Stimulated activated CD8-positive, alpha-beta memory T cell treated with anti-CD3 and anti-CD28 coated beads, Interleukin-7, amount 100 ng/mL, for 4 hours (primary cell): ENCODE results near the gene BCL2L15.
"Not testable (repeated sequence)": the region's sequence is repeated elsewhere in the genome, so short reads cannot be mapped to it uniquely, and the experiment has no call there.

Source experiments
- DNase-seq, 2 donors: peaks; one replicate each; pipeline ENCODE4 v3.0.0-alpha.2; 2020; ENCODE audit warnings: low read depth in 2 of 2

BCL2L15 gene

GRCh38 chr1:113871597-113872113, 15.7 kb downstream of the BCL2L15 start, which contains the start of gene PTPN22:
Gene PTPN22 (minus strand): TSS chr1:113871712.
- DNase-seq, result peak; percentile 75 to 81

DNA sequence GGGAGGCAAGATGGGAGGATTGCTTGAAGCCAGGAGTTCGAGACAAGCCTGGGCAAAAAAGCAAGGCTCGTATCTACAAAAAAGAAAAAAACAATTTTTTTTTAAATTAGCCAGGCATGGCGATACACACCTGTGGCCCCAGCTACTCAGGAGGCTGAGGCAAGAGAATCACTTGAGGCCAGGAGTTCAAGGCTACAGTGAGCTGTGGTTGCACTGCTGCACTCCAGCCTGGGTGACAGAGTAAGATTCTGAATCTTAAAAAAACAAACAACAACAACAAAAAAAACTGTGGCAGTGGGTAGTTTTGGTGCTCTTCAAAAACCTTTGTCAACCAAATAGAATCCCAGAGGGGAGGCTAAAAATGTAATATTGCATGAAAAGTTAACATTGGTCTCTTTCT, 16.6 kb downstream of the BCL2L15 start:
- no peak for DNase-seq

DNA sequence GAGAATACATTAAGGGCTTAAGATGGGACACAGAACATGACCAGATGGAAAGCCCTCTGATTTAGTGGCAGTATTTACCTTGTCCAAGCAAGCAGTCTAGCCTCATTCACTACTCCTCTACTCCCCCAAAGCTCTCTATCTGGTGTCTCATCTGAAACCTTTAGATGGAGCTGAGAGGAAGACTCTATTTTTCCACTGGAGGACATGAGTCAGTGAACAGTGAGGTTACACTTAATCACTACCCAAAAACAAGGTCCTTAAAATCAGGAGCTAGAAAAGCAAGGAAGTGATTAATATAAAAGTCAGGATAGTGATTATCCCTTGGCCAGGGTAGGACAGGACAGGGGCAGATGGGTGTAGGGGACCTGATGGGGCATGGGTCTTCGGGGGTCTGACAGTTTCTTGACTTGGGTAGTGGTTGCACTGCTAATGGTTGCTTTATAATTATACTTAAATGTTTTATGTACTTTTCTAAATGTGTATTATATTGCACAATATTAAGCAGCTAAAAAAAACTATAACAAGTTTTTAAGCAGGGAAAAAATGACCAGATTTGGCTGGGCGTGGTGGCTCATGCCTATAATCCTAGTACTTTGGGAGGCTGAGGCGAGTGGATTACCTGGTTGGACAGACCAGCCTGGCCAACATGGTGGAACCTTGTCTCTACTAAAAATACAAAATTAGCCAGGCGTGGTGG, 18.8 kb downstream of the BCL2L15 start:
- DNase-seq, result no peak

GRCh38 chr1:113861641-113862040, 25.7 kb downstream of the BCL2L15 start:
- no peak for DNase-seq

DNA sequence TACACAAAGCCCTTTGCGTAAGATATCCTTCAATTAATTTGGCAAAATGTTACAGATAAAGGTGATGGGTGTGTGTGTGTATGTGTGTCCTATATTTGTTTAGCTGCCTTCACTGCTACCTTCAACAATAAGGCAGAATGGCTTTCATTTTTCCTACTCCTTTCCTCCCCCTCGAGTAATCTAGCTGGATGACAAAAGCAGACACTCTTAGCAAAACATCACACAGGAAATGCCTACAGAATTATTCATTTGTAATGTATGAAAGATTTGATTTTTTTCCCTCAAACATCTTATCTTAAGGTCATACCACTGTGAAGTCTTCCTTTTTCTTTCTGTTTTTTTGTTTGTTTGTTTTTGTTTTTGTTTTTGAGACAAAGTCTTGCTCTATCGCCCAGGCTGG, 26.5 kb downstream of the BCL2L15 start:
- DNase-seq, result no peak

DNA sequence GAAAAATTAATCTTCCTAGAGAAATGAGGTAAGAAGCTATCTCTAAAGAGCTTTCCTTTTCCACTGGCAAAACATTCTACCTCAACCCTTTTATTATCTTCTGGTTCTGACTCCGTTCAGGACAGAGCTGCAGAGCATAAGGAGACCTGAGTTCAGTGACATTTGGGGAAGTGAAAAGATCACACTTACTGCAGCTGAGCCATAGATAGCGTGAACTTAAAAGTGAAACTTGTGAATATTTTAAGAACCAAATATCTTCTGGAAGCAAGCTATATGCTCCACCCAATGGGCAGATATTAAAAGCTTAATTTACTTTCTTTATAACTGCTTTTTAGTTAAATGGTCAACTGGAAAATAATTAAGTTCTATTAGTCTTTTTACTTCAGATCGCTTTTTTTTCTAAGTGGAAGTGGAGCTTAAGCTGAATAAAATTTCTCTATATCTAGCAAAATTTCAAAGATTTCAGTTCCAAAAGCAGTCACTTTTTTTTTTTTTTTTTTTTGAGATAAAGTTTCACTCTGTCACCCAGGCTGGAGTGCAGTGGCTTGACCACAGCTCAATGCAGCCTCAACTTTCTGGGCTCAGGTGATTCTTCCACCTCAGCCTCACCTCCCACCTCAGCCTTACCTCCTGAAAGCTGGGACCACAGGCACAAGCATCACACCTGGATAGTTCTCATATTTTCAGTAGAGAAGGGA, 27.8 kb downstream of the BCL2L15 start:
- no peak for DNase-seq

DNA sequence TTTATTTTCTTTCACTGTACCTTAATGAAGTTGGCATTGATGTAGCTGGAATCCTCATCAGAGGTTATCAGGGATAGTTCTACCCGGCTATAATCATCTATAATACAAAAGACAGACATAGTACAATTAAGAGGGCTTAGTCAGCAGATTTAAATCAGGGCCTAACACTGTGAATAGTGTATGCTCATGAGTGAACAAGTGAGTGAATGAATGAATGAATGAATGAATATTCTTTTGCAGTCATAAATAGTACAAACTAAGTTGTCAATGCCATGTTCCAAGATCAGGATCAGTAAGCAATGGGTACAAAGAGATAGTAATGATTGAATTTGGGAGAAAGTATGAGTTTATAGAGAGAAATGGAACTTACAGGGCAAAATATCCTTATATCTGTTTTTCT, 28.4 kb downstream of the BCL2L15 start:
- no peak for DNase-seq

GRCh38 chr1:113858418-113858817, 29.0 kb downstream of the BCL2L15 start:
- DNase-seq, result no peak

DNA sequence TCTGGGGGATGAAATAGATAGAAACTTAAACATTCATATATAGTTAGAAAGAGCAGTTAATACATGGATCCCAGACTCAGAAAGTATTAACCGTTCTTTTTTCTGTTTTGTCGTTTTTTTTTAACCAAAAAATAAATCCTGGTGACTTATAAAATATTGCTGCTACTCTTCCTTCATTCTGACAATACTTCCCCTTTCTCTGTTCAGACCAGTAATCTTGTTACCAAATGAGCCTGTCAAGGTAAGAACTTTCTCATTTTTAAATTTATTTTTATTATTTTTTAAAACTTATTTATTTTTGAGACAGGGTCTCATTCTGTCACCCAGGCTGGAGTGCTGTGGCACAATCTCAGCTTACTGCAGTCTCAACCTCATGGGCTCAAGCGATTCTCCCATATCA, 29.6 kb downstream of the BCL2L15 start:
- DNase-seq, result no peak

DNA sequence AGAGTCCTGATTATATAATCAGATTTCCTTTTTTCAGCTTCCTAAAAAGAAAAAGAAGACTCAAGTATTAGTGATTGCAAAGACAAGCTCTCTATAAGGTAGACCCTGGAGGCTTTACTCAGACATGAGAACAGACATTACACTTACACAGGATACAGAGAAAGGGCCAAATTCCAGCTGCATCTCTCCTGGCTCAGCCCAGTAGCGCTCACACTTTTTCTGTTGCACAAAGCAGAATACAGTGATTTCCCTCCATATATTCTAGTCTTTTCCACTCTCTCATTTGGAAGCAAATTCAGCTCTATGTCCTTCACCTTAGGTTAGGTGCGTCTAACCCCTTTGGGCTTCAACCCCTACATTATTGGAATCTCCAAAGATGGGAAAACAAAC, 31.0 kb downstream of the BCL2L15 start:
- DNase-seq, result no peak

DNA sequence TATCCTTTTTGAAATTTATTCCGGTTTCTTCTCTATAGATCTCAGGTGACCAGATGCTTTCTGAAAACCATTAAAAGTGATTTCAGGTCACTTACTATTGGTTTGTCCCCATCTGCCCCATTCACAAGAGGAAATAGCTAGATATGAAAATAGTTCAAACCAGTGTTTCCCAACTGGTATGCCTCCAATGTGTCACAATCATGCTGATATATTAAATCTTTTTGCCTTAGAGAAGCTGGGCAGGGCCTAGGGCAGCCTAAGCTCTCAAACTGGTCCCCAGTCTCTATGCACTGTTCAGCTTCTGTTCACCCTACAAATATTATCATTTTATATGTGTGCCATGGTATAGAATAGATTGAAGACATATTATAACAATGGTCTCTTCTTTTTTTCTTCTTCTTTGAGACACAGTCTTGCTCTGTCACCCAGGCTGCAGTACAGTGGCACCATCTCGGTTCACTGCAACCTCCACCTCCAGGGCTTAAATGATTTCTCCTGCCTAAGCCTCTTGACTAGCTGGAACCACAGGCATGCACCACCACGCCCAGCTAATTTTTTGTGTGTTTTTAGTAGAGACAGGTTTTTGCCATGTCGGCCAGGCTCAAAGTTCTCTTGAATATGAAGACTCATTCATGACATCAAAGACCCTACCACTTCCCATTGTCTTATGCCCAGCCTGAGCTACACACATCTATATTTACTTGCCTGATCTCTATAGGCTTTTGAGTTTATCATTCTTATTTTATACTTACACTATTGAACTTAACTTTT, 31.6 kb downstream of the BCL2L15 start:
- DNase-seq, result no peak

DNA sequence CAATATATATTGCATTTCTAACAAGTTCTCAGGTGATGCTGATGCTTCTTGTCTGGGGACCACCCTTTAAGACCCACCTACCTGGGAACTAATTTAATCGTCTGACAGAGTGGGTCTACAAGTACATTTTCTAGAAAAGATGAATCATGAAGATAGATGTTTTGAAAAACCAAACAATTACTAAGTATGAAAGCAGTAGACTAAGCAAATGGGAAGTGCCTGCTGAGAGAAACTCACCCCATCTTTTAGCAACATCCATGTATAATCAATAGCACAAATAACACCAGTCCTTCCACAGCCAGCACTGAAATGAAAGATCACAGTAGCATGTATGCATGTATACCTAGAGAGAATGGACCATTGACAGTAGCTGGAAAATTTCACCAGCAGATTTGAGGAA, 33.1 kb downstream of the BCL2L15 start:
- DNase-seq, result no peak

- DNase-seq, result not testable (repeated sequence)
Observed at GRCh38 chr1:113852694-113853093, 34.7 kb downstream of the BCL2L15 start.

DNA sequence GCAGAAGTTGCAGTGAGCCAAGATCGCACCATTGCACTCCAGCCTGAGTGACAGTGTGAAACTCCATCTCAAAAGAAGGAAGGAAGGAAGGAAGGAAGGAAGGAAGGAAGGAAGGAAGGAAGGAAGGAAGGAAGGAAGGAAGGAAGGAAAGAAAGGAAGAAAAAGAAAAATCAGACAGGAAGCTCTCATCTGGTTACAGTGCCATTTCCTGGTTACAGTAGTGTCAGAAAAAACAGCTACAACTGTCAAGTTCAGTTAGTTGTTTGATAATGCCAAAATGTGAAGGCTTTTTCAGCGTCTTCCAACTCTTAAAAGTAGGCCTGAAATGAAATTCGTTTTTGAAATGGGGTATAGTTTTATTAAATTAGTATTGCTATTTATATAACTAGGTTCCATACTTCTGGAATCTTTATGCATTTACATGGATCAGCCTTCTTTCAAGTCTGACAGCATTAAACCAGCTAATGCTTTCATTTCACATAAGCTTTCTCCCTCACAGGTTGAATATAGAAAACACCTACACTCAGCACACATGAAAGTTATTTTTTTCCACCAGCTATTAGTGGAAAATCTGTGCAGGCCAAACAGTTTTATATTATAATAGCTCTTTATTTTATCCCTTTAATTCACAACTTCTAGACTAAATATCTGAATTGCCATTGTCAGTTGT, 37.1 kb downstream of the BCL2L15 start:
- DNase-seq, result no peak

GRCh38 chr1:113849072-113849471, 38.3 kb downstream of the BCL2L15 start:
- no peak for DNase-seq

GRCh38 chr1:113846391-113847035, 40.9 kb downstream of the BCL2L15 start:
- no peak for DNase-seq

GRCh38 chr1:113836534-113836933, 50.8 kb downstream of the BCL2L15 start:
- DNase-seq, result no peak

GRCh38 chr1:113835686-113836290, 51.6 kb downstream of the BCL2L15 start:
- DNase-seq, result no peak

GRCh38 chr1:113834716-113835115, 52.7 kb downstream of the BCL2L15 start:
- DNase-seq, result no peak
